BE2C (cell line): ENCODE results near the gene CSNK1A1L.

Experiments used
- DNase-seq: peaks from one replicate; pipeline ENCODE4 v3.0.0-alpha.2; 2020
- H3K27me3 ChIP-seq: fragments of 250-450 bp; sonication (Bioruptor Pico); 2 replicates; pipeline ENCODE4 v1.5.1; 2020; ENCODE audit warnings: mild to moderate bottlenecking
- H3K36me3 ChIP-seq: fragments of 250-450 bp; sonication (Bioruptor Pico); 2 replicates; pipeline ENCODE4 v1.5.1; 2020; ENCODE audit warnings: mild to moderate bottlenecking
- H3K4me1 ChIP-seq: fragments of 250-450 bp; sonication (Bioruptor Pico); 2 replicates; pipeline ENCODE4 v1.5.1; 2020
- H3K4me3 ChIP-seq: 2 replicates; pipeline ENCODE4 v1.5.1; 2011; ENCODE audit warnings: low read depth, low read length
- H3K9me3 ChIP-seq: fragments of 250-450 bp; sonication (Bioruptor Pico); 2 replicates; pipeline ENCODE4 v1.5.1; 2020
- CTCF ChIP-seq: IDR thresholded peaks from 2 replicates; pipeline ENCODE4 v1.5.1; 2012; ENCODE audit warnings: mild to moderate bottlenecking, low read depth, low read length

CSNK1A1L gene

GRCh38 chr13:37069597-37070103 lies 35.8 kb downstream of the CSNK1A1L start:
- no peak for TF ChIP-seq CTCF
- H3K4me3 ChIP-seq, result peak overlapping the region; percentile 27
- no peaks in the 10 kb centered on the region for H3K9me3 ChIP-seq
- no peaks in the 10 kb centered on the region for H3K4me1 ChIP-seq
- peak; percentile 18 for DNase-seq
- no peaks in the 10 kb centered on the region for H3K27me3 ChIP-seq
- H3K36me3 ChIP-seq, result no peaks in the 10 kb centered on the region

DNA sequence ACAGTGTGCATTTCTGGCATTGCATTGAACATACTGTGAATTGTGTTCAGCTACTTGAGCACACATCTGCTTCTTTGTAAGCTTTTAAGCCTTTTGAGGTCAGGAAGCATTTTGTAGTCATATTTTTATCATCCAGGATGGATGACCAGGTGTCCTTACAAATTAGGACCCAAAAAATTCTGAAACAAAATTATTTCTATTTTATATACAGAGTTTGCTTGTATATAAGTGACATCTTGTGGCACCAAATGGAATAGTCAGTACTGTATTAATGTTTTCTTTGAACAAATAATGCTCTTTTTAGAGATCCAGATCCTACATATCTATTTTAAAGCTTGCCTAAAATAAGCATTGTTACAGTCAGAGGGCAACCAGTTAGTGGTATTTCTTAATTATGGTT lies 36.5 kb downstream of the CSNK1A1L start:
- peak; percentile 35; the same call in 1 of the 2 replicates for TF ChIP-seq CTCF
- Histone ChIP-seq H3K27me3 (no peaks in the 10 kb centered on the region), H3K4me1 (no peaks in the 10 kb centered on the region), H3K9me3 (no peaks in the 10 kb centered on the region), H3K36me3 (no peaks in the 10 kb centered on the region), H3K4me3 (peak overlapping the region; percentile 27; the same call in 1 of the 2 replicates)
- no peak for DNase-seq

DNA sequence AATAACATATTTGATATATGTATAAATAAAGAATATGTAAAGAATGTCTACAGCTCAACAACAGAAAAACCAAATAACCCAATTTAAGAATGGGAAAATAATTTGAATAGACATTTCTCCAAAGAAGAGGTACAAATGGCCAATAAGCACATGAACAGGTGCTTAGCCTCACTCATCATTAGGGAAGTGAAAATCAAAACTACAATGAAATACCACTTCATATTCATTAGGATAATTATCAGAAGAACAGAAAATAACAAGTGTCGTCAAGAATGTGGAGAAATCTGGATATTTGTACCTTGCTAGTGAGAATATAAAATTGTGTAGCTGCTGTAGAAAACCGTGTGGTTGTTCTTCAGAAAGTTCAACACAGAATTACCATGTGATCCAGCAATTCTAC lies 37.6 kb downstream of the CSNK1A1L start:
- TF ChIP-seq CTCF, result no peak
- Histone ChIP-seq H3K4me1 (no peaks in the 10 kb centered on the region), H3K4me3 (no peak overlapping the region), H3K27me3 (no peaks in the 10 kb centered on the region), H3K9me3 (no peaks in the 10 kb centered on the region), H3K36me3 (no peaks in the 10 kb centered on the region)
- DNase-seq, result no peak

- TF ChIP-seq CTCF, result no peak
- no peak overlapping the region for H3K4me3 ChIP-seq
- H3K4me1 ChIP-seq, result no peaks in the 10 kb centered on the region
- no peaks in the 10 kb centered on the region for H3K36me3 ChIP-seq
- DNase-seq, result no peak
- no peaks in the 10 kb centered on the region for H3K9me3 ChIP-seq
- H3K27me3 ChIP-seq, result no peaks in the 10 kb centered on the region
These were observed 39.5 kb downstream of the CSNK1A1L start for GRCh38 chr13:37065890-37066526.

- Histone ChIP-seq H3K27me3 (no peaks in the 10 kb centered on the region), H3K4me3 (peak overlapping the region; percentile 82), H3K36me3 (no peaks in the 10 kb centered on the region), H3K4me1 (no peaks in the 10 kb centered on the region), H3K9me3 (no peaks in the 10 kb centered on the region)
- DNase-seq, result no peak
- no peak for TF ChIP-seq CTCF
These were observed 45.6 kb downstream of the CSNK1A1L start for GRCh38 chr13:37059848-37060192.
